B cell (primary cell): ENCODE measurements around the gene PLEKHG3. TPM values are rescaled to one million over a fixed set of nuclear protein-coding genes. Genes with fewer than 3 reads are reported as not detected.
A peak's percentile ranks its signal among the peaks of the same experiment; 100 is the strongest.

Experiments
- ATAC-seq: fragments of 200-7000 bp; cut with Tn5 transposase; one replicate; pipeline ENCODE4 v1.10.0; 2021; ENCODE audit warnings: low read depth, mild to moderate bottlenecking, moderate number of reproducible peaks, moderate library complexity
- CTCF ChIA-PET: fragments of 350-600 bp; sonication (Branson Sonifier 250); formaldehyde crosslinking; loops from one replicate; lab custom pipeline; 2021; ENCODE audit warnings: antibody characterized with exemption, inconsistent platforms; lab: Charles Lee
- POLR2A ChIA-PET: fragments of 350-600 bp; sonication (Branson Sonifier 250); formaldehyde crosslinking; loops from one replicate; lab custom pipeline; 2021; ENCODE audit warnings: antibody characterized with exemption; lab: Charles Lee
- DNase-seq: peaks from one replicate; pipeline ENCODE4 v3.0.0; 2013
- H2AFZ ChIP-seq: 2 replicates; pipeline ENCODE4 v1.6.1; 2012; ENCODE audit warnings: mild to moderate bottlenecking, low read depth, low read length; ENCODE audit not compliant: insufficient read depth, poor library complexity, severe bottlenecking
- H3K27ac ChIP-seq, 2 donors: 1 replicate in 1 of 2; 2 replicates in 1 of 2; pipeline ENCODE4 v1.5.1; 2012 to 2013; ENCODE audit warnings: low read length in 2 of 2, mild to moderate bottlenecking in 2 of 2, moderate library complexity in 1 of 2
- H3K27me3 ChIP-seq, 4 experiments: fragments of 200-600 bp in 1 of 4; sonication (generic) in 1 of 4; replicated peaks in 1 of 4; 1 replicate in 2 of 4; 2 replicates in 2 of 4; pipeline versions ENCODE4 v1.6.1 to v1.7.0; 2013 to 2016; ENCODE audit warnings: low read length in 3 of 4, mild to moderate bottlenecking in 2 of 4, mixed read lengths in 1 of 4, moderate library complexity in 1 of 4; ENCODE audit not compliant: insufficient read depth in 4 of 4, control insufficient read depth in 3 of 4; ENCODE audit errors: control extremely low read depth in 1 of 4
- H3K36me3 ChIP-seq, 2 experiments: replicated peaks in 1 of 2; 1 replicate in 1 of 2; 2 replicates in 1 of 2; pipeline versions ENCODE4 v1.6.1 to v1.7.1; 2013; ENCODE audit warnings: low read length in 1 of 2; ENCODE audit not compliant: insufficient read depth in 2 of 2, control insufficient read depth in 1 of 2; ENCODE audit errors: control extremely low read depth in 1 of 2, extremely low read depth in 1 of 2
- H3K4me1 ChIP-seq, 2 donors: fragments of 200-600 bp in 1 of 2; sonication (generic) in 1 of 2; 1 replicate in 1 of 2; 2 replicates in 1 of 2; pipeline versions ENCODE4 v1.5.1 to v1.6.1; 2013 to 2017; ENCODE audit warnings: low read length in 2 of 2; ENCODE audit not compliant: control insufficient read depth in 2 of 2, insufficient read depth in 2 of 2
- H3K4me2 ChIP-seq: replicated peaks from 2 replicates; pipeline ENCODE3; 2012; ENCODE audit warnings: mild to moderate bottlenecking, low read depth, low read length; ENCODE audit not compliant: poor library complexity, severe bottlenecking
- H3K4me3 ChIP-seq, 5 experiments: fragments of 200-600 bp in 1 of 5; sonication (generic) in 1 of 5; 1 replicate in 3 of 5; 2 replicates in 2 of 5; pipeline versions ENCODE4 v1.5.1 to v1.7.0; 2011 to 2016; ENCODE audit warnings: low read length in 4 of 5, mild to moderate bottlenecking in 4 of 5, low read depth in 2 of 5, control low read depth in 1 of 5, moderate library complexity in 1 of 5; ENCODE audit not compliant: insufficient read depth in 1 of 5; ENCODE audit errors: control extremely low read depth in 1 of 5, extremely low read depth in 1 of 5
- H3K79me2 ChIP-seq: fragments of 200-600 bp; sonication (generic); one replicate; pipeline ENCODE4 v1.6.0; 2016; ENCODE audit warnings: low read length; ENCODE audit not compliant: control insufficient read depth, insufficient read depth
- H3K9ac ChIP-seq: fragments of 200-600 bp; sonication (generic); 2 replicates; pipeline ENCODE4 v1.6.1; 2017; ENCODE audit warnings: mild to moderate bottlenecking, low read length, moderate library complexity
- H3K9me3 ChIP-seq, 3 donors: one replicate each; pipeline versions ENCODE4 v1.6.1 to v1.7.1; 2013; ENCODE audit warnings: low read length in 2 of 3; ENCODE audit not compliant: control insufficient read depth in 2 of 3, insufficient read depth in 1 of 3; ENCODE audit errors: control extremely low read depth in 1 of 3
- H4K20me1 ChIP-seq: 2 replicates; pipeline ENCODE4 v1.6.0; 2012; ENCODE audit warnings: mild to moderate bottlenecking, low read length; ENCODE audit not compliant: insufficient read depth, control insufficient read depth, poor library complexity, severe bottlenecking
- H3K27ac Mint-ChIP-seq: one replicate; pipeline ENCODE4 v1.8.0; 2021; ENCODE audit warnings: mixed read lengths
- H3K27me3 Mint-ChIP-seq: one replicate; pipeline ENCODE4 v1.8.0; 2021; ENCODE audit warnings: mixed read lengths
- H3K4me1 Mint-ChIP-seq: one replicate; pipeline ENCODE4 v1.8.0; 2021; ENCODE audit warnings: mixed read lengths
- H3K4me3 Mint-ChIP-seq: one replicate; pipeline ENCODE4 v1.8.0; 2021; ENCODE audit warnings: mixed read lengths
- H3K9me3 Mint-ChIP-seq: one replicate; pipeline ENCODE4 v1.8.0; 2022; ENCODE audit warnings: mixed read lengths; ENCODE audit not compliant: insufficient read depth
- CTCF ChIP-seq: fragments of 200-600 bp; IDR thresholded peaks from one replicate; pipeline ENCODE4 v1.8.0; 2022; ENCODE audit warnings: antibody characterized with exemption, mild to moderate bottlenecking
- EZH2 ChIP-seq: IDR thresholded peaks from 2 replicates; pipeline ENCODE4 v1.6.1; 2012; ENCODE audit warnings: borderline replicate concordance, low read depth, mild to moderate bottlenecking, moderate library complexity, low read length; ENCODE audit not compliant: insufficient read depth, poor library complexity, severe bottlenecking
- WGBS: methylation state at CpG from one replicate; pipeline ENCODE4 v1.1.5; 2013; ENCODE audit warnings: missing lambda C conversion rate; ENCODE audit not compliant: insufficient coverage; 5-methylcytosine and 5-hydroxymethylcytosine counted together
- intact Hi-C: fragments of 100-400 bp; cut with micrococcal nuclease; formaldehyde crosslinking; loops from one replicate; pipeline ENCODE4 v1.10.0; 2022
- polyA plus RNA-seq: library from polyadenylated mRNA; depleted of rRNA; stranded (reverse); fragments of >200 nt; gene quantifications from 2 replicates; pipeline ENCODE4 v1.2.3, GENCODE V29; 2012
- total RNA-seq, 2 donors: library from RNA; stranded (reverse); fragments of 120-200 nt in 1 of 2; gene quantifications; 1 replicate in 1 of 2; 2 replicates in 1 of 2; pipeline versions ENCODE4 v1.2.3 to v1.2.4, GENCODE V29; 2013 to 2022

PLEKHG3 gene
- total and polyA plus RNA-seq, 2 donors (not counting 1 experiment from before 2014, with no cell fraction given) = 0.12 to 0.25 TPM

GRCh38 chr14:64705381-64706118 lies 1.3 kb downstream of the PLEKHG3 start:
- Histone ChIP-seq H3K27me3 (peaks cover 0 to 49% (median 29%) of the 10 kb centered on the region in 4 experiments), H3K4me1 (peaks cover 51 to 52% of the 10 kb centered on the region in 2 donors), H3K79me2 (no peaks in the 10 kb centered on the region), H3K27ac (no peak overlapping the region), H3K36me3 (no peaks in the 10 kb centered on the region), H3K4me3 (peak overlapping the region in 3 of 5 experiments; percentile 37 to 56 (median 38)), H4K20me1 (no peaks in the 10 kb centered on the region), H3K9me3 (peaks cover 0 to 1% (median 0%) of the 10 kb centered on the region in 3 donors), H2AFZ (peak overlapping the region; percentile 62), H3K9ac (peak overlapping the region; percentile 51), H3K4me2 (peak overlapping the region; percentile 88)
- POLR2A ChIA-PET = no interaction called here
- Mint-ChIP-seq H3K4me3 (peak overlapping the region; percentile 75), H3K27me3 (peaks cover 55% of the 10 kb centered on the region), H3K4me1 (peaks cover 47% of the 10 kb centered on the region), H3K9me3 (no peaks in the 10 kb centered on the region), H3K27ac (no peak overlapping the region)
- ATAC-seq (no peak), DNase-seq (peak; percentile 25)
- CTCF ChIA-PET = interaction anchor here (1.2 kb wide), 1 partner anchor 59 kb away, joined by 3 read pairs; no protein-coding TSS in a partner anchor
- TF ChIP-seq EZH2 (no peak), CTCF (no peak)
- 11% methylated on average over 16 of the region's 18 CpGs for WGBS
- intact Hi-C loops = no loop called here

GRCh38 chr14:64706119-64706592 lies 1.9 kb downstream of the PLEKHG3 start:
- Mint-ChIP-seq H3K27ac (no peak overlapping the region), H3K4me3 (no peak overlapping the region), H3K4me1 (peaks cover 47% of the 10 kb centered on the region), H3K27me3 (peaks cover 55% of the 10 kb centered on the region), H3K9me3 (no peaks in the 10 kb centered on the region)
- H3K9me3 ChIP-seq = no peaks in the 10 kb centered on the region
- WGBS = 81% methylated on average over 4 of the region's 4 CpGs
- H3K4me1 ChIP-seq = peaks cover 51 to 52% of the 10 kb centered on the region in 2 donors
- peaks cover 0 to 49% (median 24%) of the 10 kb centered on the region in 4 experiments for H3K27me3 ChIP-seq
- DNase-seq (no peak), ATAC-seq (no peak)
- H4K20me1 ChIP-seq = no peaks in the 10 kb centered on the region
- H3K27ac ChIP-seq = no peak overlapping the region
- ChIA-PET CTCF (no interaction called here), POLR2A (no interaction called here)
- H3K4me2 ChIP-seq = peak overlapping the region; percentile 88
- H3K79me2 ChIP-seq = no peaks in the 10 kb centered on the region
- no peak overlapping the region for H3K4me3 ChIP-seq
- no peak for TF ChIP-seq EZH2
- no peak for TF ChIP-seq CTCF
- H2AFZ ChIP-seq = no peak overlapping the region
- no peak overlapping the region for H3K9ac ChIP-seq
- no peaks in the 10 kb centered on the region for H3K36me3 ChIP-seq
- intact Hi-C loops = no loop called here
